K562 (cell line): ENCODE results near the gene WFIKKN1. TPM values are rescaled to one million over a fixed set of nuclear protein-coding genes. Genes with fewer than 3 reads are reported as not detected.

Experiments used
- BMI1 ChIP-seq: fragments of 150-350 bp; IDR thresholded peaks from 2 replicates; pipeline ENCODE4 v1.6.1; 2014; ENCODE audit warnings: low read length
- BRF1 ChIP-seq: IDR thresholded peaks from 3 replicates; pipeline ENCODE4 v1.6.1; 2011; ENCODE audit warnings: borderline replicate concordance, mild to moderate bottlenecking; ENCODE audit not compliant: insufficient read length; ENCODE audit errors: extremely low read depth
- CBX8 ChIP-seq: fragments of 200-600 bp; sonication (generic); IDR thresholded peaks from 2 replicates; pipeline ENCODE4 v1.6.1; 2012; ENCODE audit warnings: borderline replicate concordance, mixed run types, low read depth, mild to moderate bottlenecking, moderate library complexity, mixed read lengths, low read length, control low read depth, inconsistent platforms; ENCODE audit not compliant: poor library complexity, severe bottlenecking; ENCODE audit errors: extremely low read depth
- CXXC5 ChIP-seq: fragments of 250-450 bp; sonication (Bioruptor Pico); IDR thresholded peaks from 2 replicates; pipeline ENCODE4 v1.8.0; 2022; ENCODE audit warnings: inconsistent platforms, mild to moderate bottlenecking, moderate library complexity
- KLF16 ChIP-seq: IDR thresholded peaks from 2 replicates; pipeline ENCODE4 v1.6.1; 2016; ENCODE audit warnings: antibody characterized with exemption
- NR3C1 ChIP-seq: sonication (generic); formaldehyde crosslinking; IDR thresholded peaks from 2 replicates; pipeline ENCODE4 v1.8.1; 2022; ENCODE audit warnings: missing genetic modification reagents
- PHB2 ChIP-seq: fragments of 450-650 bp; IDR thresholded peaks from 2 replicates; pipeline ENCODE4 v1.6.1; 2017; ENCODE audit warnings: low read depth
- PML ChIP-seq: IDR thresholded peaks from 2 replicates; pipeline ENCODE4 v1.6.1; 2012; ENCODE audit warnings: low read length, inconsistent platforms
- RBM17 ChIP-seq: fragments of 200-400 bp; formaldehyde crosslinking; IDR thresholded peaks from 2 replicates; pipeline ENCODE4 v1.6.1; 2017; ENCODE audit warnings: low read depth, mild to moderate bottlenecking, low read length, borderline replicate concordance
- SAFB2 ChIP-seq: fragments of 200-400 bp; formaldehyde crosslinking; IDR thresholded peaks from 2 replicates; pipeline ENCODE4 v1.6.1; 2018; ENCODE audit warnings: borderline replicate concordance, low read length, low read depth, moderate library complexity; ENCODE audit not compliant: severe bottlenecking
- SLC30A9 ChIP-seq: fragments of 250-450 bp; sonication (Bioruptor Pico); IDR thresholded peaks from 2 replicates; pipeline ENCODE4 v1.8.0; 2022; ENCODE audit warnings: mild to moderate bottlenecking, moderate library complexity
- STAT6 ChIP-seq: sonication (generic); formaldehyde crosslinking; IDR thresholded peaks from 2 replicates; pipeline ENCODE4 v1.8.1; 2023; ENCODE audit warnings: mild to moderate bottlenecking, missing genetic modification reagents
- ZFP30 ChIP-seq: fragments of 250-450 bp; sonication (Bioruptor Pico); IDR thresholded peaks from 2 replicates; pipeline ENCODE4 v1.8.0; 2022; ENCODE audit warnings: moderate library complexity, mild to moderate bottlenecking, inconsistent platforms, borderline replicate concordance
- ZNF217 ChIP-seq: sonication (generic); formaldehyde crosslinking; IDR thresholded peaks from 2 replicates; pipeline ENCODE4 v1.8.0; 2022; ENCODE audit warnings: mild to moderate bottlenecking, missing genetic modification reagents
- ZNF282 ChIP-seq: sonication (generic); formaldehyde crosslinking; IDR thresholded peaks from 2 replicates; pipeline ENCODE4 v1.8.1; 2023; ENCODE audit warnings: missing genetic modification reagents
- ZNF436 ChIP-seq: fragments of 250-450, 450-650 bp; sonication (Bioruptor Pico); formaldehyde crosslinking; IDR thresholded peaks from 2 replicates; pipeline ENCODE4 v1.7.0; 2020; ENCODE audit warnings: mild to moderate bottlenecking
- ZNF75A ChIP-seq: fragments of 450-650 bp; formaldehyde crosslinking; IDR thresholded peaks from 2 replicates; pipeline ENCODE4 v1.4.0; 2020; ENCODE audit warnings: mild to moderate bottlenecking
- polyA plus RNA-seq, 8 experiments: library from polyadenylated mRNA; depleted of rRNA in 4 of 8; stranded (reverse) in 5 of 8; unstranded in 3 of 8; fragments of >200 nt; fragmentation: Nextera tagmentation in 2 of 8; fragmentation: Illumina TruSeq in 1 of 8; extraction: Ambion mirVana in 2 of 8; extraction: Trizol in 1 of 8; gene quantifications; 2 replicates each; pipeline versions ENCODE4 v1.2.1 to v1.2.3, GENCODE V29; 2011 to 2014; ENCODE audit warnings: inconsistent platforms in 1 of 8, missing spikeins in 1 of 8
- total RNA-seq, 7 experiments: library from RNA; depleted of rRNA in 6 of 7; stranded (reverse); fragments of >200 nt in 6 of 7; fragmentation: Illumina TruSeq in 2 of 7; extraction: Trizol in 2 of 7; gene quantifications; 2 replicates each; pipeline versions ENCODE4 v1.2.1 to v1.2.3, GENCODE V29; 2011 to 2021; ENCODE audit warnings: low replicate concordance in 1 of 7
- TF ChIP-seq, protein P1 (sequence below): fragments of 450-650 bp; IDR thresholded peaks from 2 replicates; pipeline ENCODE4 v1.6.1; 2016; ENCODE audit warnings: low read depth, mild to moderate bottlenecking, moderate library complexity
- TF ChIP-seq, protein P2 (sequence below), 2 experiments: IDR thresholded peaks in 1 of 2; conservative IDR thresholded peaks in 1 of 2; 2 replicates each; pipeline ENCODE4 v1.6.1; 2016; ENCODE audit warnings: low read depth in 2 of 2, mild to moderate bottlenecking in 1 of 2, missing compliant biosample characterization in 1 of 2, missing genetic modification characterization in 1 of 2, moderate library complexity in 1 of 2
- TF ChIP-seq, protein P3 (sequence below), 2 experiments: fragments of 450-650 bp; conservative IDR thresholded peaks; 2 replicates each; pipeline ENCODE4 v1.6.1; 2017; ENCODE audit warnings: mild to moderate bottlenecking in 2 of 2, moderate library complexity in 2 of 2

The WFIKKN1 gene
- total and polyA plus RNA-seq, 9 of the 15 experiments (the other 6 are each of a cell fraction or from before 2014, with no cell fraction given): 0.14 to 1.1 (median 0.50) TPM; not detected in 4

DNA sequence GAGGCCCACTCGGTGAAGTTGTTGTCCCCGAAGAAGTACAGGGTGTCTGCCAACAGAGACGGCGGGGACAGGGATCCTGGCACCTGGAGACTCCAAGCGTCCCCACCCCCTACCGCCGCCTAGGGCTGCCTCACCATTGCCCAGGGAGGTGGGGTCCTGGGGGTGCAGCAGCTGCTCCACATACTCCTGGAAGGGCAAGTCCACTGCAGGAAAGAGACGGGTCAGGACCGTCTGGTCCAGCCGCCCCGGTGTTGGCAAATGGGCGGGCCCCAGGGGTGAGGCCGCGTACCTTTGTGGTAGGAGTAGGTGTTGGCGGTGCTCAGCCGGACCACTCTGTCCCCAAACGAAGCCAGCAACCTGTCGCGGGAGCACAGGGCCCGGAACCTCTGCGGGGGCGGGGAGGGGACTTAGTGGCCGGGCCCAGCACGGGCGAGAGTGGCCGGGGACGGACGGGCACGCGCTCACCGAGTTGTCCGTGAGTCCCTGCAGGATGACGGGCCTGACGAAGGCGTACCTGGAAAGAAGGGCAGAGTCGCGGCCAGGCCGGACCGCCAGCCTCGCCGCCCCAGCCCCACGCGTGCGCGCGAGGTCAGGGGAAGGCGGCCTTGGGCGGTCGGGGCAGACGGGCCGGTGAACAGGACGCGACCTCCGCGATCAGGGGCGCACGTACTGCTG lies 52.7 kb downstream of the WFIKKN1 start (continued):
- TF ChIP-seq STAT6 (CRISPR knock-in tag): no peak
- no peak for TF ChIP-seq RBM17
- no peak for TF ChIP-seq ZNF217 (CRISPR knock-in tag)
- no peak for TF ChIP-seq ZFP30
- no peak for TF ChIP-seq SAFB2
- TF ChIP-seq ZNF436: no peak
- TF ChIP-seq ZNF282 (CRISPR knock-in tag): 0 out of 2 replicates have a peak, but pooled peaks have one; percentile 24
- TF ChIP-seq, protein P1, sequence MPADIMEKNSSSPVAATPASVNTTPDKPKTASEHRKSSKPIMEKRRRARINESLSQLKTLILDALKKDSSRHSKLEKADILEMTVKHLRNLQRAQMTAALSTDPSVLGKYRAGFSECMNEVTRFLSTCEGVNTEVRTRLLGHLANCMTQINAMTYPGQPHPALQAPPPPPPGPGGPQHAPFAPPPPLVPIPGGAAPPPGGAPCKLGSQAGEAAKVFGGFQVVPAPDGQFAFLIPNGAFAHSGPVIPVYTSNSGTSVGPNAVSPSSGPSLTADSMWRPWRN: no peak
- TF ChIP-seq PML: no peak
- TF ChIP-seq, protein P2, sequence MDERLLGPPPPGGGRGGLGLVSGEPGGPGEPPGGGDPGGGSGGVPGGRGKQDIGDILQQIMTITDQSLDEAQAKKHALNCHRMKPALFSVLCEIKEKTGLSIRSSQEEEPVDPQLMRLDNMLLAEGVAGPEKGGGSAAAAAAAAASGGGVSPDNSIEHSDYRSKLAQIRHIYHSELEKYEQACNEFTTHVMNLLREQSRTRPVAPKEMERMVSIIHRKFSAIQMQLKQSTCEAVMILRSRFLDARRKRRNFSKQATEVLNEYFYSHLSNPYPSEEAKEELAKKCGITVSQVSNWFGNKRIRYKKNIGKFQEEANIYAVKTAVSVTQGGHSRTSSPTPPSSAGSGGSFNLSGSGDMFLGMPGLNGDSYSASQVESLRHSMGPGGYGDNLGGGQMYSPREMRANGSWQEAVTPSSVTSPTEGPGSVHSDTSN (CRISPR knock-in tag; IDR thresholded peaks at IDR 0.05; ENCODE audit: low read depth): no peak
- TF ChIP-seq, protein P2 (tag; conservative IDR thresholded peaks at IDR 0.05; ENCODE audit: low read depth): no peak
- no peak for TF ChIP-seq BRF1
- TF ChIP-seq ZNF75A (CRISPR knock-in tag): no peak
- TF ChIP-seq, protein P3, sequence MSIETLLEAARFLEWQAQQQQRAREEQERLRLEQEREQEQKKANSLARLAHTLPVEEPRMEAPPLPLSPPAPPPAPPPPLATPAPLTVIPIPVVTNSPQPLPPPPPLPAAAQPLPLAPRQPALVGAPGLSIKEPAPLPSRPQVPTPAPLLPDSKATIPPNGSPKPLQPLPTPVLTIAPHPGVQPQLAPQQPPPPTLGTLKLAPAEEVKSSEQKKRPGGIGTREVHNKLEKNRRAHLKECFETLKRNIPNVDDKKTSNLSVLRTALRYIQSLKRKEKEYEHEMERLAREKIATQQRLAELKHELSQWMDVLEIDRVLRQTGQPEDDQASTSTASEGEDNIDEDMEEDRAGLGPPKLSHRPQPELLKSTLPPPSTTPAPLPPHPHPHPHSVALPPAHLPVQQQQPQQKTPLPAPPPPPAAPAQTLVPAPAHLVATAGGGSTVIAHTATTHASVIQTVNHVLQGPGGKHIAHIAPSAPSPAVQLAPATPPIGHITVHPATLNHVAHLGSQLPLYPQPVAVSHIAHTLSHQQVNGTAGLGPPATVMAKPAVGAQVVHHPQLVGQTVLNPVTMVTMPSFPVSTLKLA (conservative IDR thresholded peaks at IDR 0.05): no peak
- no peak for TF ChIP-seq CXXC5
- no peak for TF ChIP-seq BMI1
- no peak for TF ChIP-seq PHB2
- no peak for TF ChIP-seq NR3C1 (CRISPR knock-in tag)
- TF ChIP-seq KLF16: no peak
- TF ChIP-seq CBX8: no peak
- 0 out of 2 replicates have a peak, but pooled peaks have one; percentile 52 for TF ChIP-seq SLC30A9
